Ishikawa (cell line): ENCODE data around the gene BTBD9.

Experiments
- CEBPB ChIP-seq: IDR thresholded peaks from 2 replicates; pipeline ENCODE4 v1.6.1; 2012
- EGR1 ChIP-seq: IDR thresholded peaks from 2 replicates; pipeline ENCODE4 v1.6.1; 2012
- EP300 ChIP-seq: IDR thresholded peaks from 2 replicates; pipeline ENCODE4 v1.6.1; 2012; ENCODE audit warnings: borderline replicate concordance
- MAX ChIP-seq: IDR thresholded peaks from 2 replicates; pipeline ENCODE4 v1.6.1; 2012
- RAD21 ChIP-seq: IDR thresholded peaks from 2 replicates; pipeline ENCODE4 v1.6.1; 2012; ENCODE audit warnings: low read depth
- TAF1 ChIP-seq: IDR thresholded peaks from 2 replicates; pipeline ENCODE4 v1.6.1; 2012; ENCODE audit warnings: low read depth, mild to moderate bottlenecking
- TEAD4 ChIP-seq: IDR thresholded peaks from 2 replicates; pipeline ENCODE4 v1.6.1; 2012
- YY1 ChIP-seq: IDR thresholded peaks from 2 replicates; pipeline ENCODE4 v1.6.1; 2012; ENCODE audit warnings: low read depth
- TF ChIP-seq, protein P1 (sequence below): IDR thresholded peaks from 2 replicates; pipeline ENCODE4 v1.6.1; 2012; ENCODE audit warnings: low read depth, mild to moderate bottlenecking

DNA sequence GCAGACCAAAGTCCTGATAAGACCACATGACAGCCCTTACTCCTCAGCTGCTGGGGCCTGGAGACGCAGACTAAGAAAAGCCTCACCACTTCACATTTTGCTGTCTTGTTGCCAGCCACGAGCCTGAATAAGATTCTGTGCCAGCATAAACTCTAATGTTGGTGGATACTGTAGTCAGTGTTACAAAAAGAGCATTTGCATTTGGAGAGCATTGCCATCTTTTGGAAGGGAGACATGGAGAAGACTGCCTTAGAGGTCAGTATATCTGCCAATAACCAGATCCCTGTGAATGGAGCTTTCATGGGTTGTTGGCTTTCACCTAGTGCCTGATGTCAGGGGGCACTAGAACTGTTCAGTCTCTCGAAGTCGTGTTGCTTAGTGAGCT lies 505.0 kb downstream of the BTBD9 start:
- TF ChIP-seq CEBPB (no peak), EGR1 (no peak), MAX (no peak), TAF1 (no peak), TEAD4 (no peak), EP300 (no peak), YY1 (no peak), RAD21 (no peak)
- TF ChIP-seq, protein P1, sequence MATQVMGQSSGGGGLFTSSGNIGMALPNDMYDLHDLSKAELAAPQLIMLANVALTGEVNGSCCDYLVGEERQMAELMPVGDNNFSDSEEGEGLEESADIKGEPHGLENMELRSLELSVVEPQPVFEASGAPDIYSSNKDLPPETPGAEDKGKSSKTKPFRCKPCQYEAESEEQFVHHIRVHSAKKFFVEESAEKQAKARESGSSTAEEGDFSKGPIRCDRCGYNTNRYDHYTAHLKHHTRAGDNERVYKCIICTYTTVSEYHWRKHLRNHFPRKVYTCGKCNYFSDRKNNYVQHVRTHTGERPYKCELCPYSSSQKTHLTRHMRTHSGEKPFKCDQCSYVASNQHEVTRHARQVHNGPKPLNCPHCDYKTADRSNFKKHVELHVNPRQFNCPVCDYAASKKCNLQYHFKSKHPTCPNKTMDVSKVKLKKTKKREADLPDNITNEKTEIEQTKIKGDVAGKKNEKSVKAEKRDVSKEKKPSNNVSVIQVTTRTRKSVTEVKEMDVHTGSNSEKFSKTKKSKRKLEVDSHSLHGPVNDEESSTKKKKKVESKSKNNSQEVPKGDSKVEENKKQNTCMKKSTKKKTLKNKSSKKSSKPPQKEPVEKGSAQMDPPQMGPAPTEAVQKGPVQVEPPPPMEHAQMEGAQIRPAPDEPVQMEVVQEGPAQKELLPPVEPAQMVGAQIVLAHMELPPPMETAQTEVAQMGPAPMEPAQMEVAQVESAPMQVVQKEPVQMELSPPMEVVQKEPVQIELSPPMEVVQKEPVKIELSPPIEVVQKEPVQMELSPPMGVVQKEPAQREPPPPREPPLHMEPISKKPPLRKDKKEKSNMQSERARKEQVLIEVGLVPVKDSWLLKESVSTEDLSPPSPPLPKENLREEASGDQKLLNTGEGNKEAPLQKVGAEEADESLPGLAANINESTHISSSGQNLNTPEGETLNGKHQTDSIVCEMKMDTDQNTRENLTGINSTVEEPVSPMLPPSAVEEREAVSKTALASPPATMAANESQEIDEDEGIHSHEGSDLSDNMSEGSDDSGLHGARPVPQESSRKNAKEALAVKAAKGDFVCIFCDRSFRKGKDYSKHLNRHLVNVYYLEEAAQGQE = no peak
